Natural killer cell (primary cell): ENCODE results near the gene SASH1. TPM values are rescaled to one million over a fixed set of nuclear protein-coding genes. Genes with fewer than 3 reads are reported as not detected.

Experiments used
- ATAC-seq, 3 donors: fragments of 150-1000 bp in 2 of 3; fragments of 200-7000 bp in 1 of 3; cut with Tn5 transposase; 1 replicate in 1 of 3; 2 replicates in 2 of 3; pipeline ENCODE4 v1.10.0; 2021; ENCODE audit warnings: mild to moderate bottlenecking in 2 of 3, moderate library complexity in 2 of 3
- DNase-seq, 2 donors: peaks; one replicate each; pipeline versions ENCODE4 v3.0.0 to v3.0.0-alpha.2; 2013 to 2021; ENCODE audit warnings: mixed read lengths in 1 of 2
- H3K27ac ChIP-seq: one replicate; pipeline ENCODE4 v1.5.1; 2013; ENCODE audit warnings: mild to moderate bottlenecking, low read length
- H3K27me3 ChIP-seq: one replicate; pipeline ENCODE4 v1.6.1; 2013; ENCODE audit warnings: low read length; ENCODE audit not compliant: control insufficient read depth, insufficient read depth
- H3K36me3 ChIP-seq: one replicate; pipeline ENCODE4 v1.6.1; 2013; ENCODE audit warnings: low read length; ENCODE audit not compliant: control insufficient read depth, insufficient read depth
- H3K4me1 ChIP-seq: one replicate; pipeline ENCODE4 v1.6.1; 2013; ENCODE audit warnings: low read length; ENCODE audit not compliant: control insufficient read depth, insufficient read depth
- H3K4me3 ChIP-seq: one replicate; pipeline ENCODE4 v1.5.1; 2013; ENCODE audit warnings: low read length
- H3K9me3 ChIP-seq: one replicate; pipeline ENCODE4 v1.6.1; 2013; ENCODE audit warnings: low read length; ENCODE audit not compliant: control insufficient read depth, insufficient read depth
- H3K27ac Mint-ChIP-seq, 2 donors: one replicate each; pipeline ENCODE4 v1.8.0; 2022; ENCODE audit warnings: mild to moderate bottlenecking in 2 of 2, mixed read lengths in 2 of 2, moderate library complexity in 1 of 2
- H3K27me3 Mint-ChIP-seq, 2 donors: one replicate each; pipeline ENCODE4 v1.8.0; 2022; ENCODE audit warnings: low read depth in 2 of 2, mixed read lengths in 2 of 2
- H3K36me3 Mint-ChIP-seq: one replicate; pipeline ENCODE4 v1.8.0; 2022; ENCODE audit warnings: mixed read lengths
- H3K4me1 Mint-ChIP-seq, 2 donors: one replicate each; pipeline ENCODE4 v1.8.0; 2022; ENCODE audit warnings: mixed read lengths in 2 of 2
- H3K4me3 Mint-ChIP-seq: one replicate; pipeline ENCODE4 v1.8.0; 2022; ENCODE audit warnings: mild to moderate bottlenecking, moderate library complexity, mixed read lengths
- H3K9me3 Mint-ChIP-seq, 2 donors: one replicate each; pipeline ENCODE4 v1.8.0; 2022; ENCODE audit warnings: mixed read lengths in 2 of 2
- CTCF ChIP-seq: fragments of 200-600 bp; IDR thresholded peaks from one replicate; pipeline ENCODE4 v1.8.0; 2022; ENCODE audit warnings: antibody characterized with exemption
- WGBS: methylation state at CpG from one replicate; pipeline ENCODE4 v1.1.7; 2013; ENCODE audit warnings: missing lambda C conversion rate; ENCODE audit not compliant: insufficient coverage; 5-methylcytosine and 5-hydroxymethylcytosine counted together
- intact Hi-C: fragments of 100-400 bp; cut with micrococcal nuclease; formaldehyde crosslinking; loops from one replicate; pipeline ENCODE4 v1.14.2; 2022
- total RNA-seq, 4 donors: library from RNA; stranded (reverse); fragments of 120-200 nt in 1 of 4; gene quantifications; one replicate each; pipeline versions ENCODE4 v1.2.3 to v1.2.4, GENCODE V29; 2013 to 2022

SASH1 gene
- total RNA-seq, 3 donors from 2014 or later (not counting 1 experiment from before 2014, with no cell fraction given): 0.63 to 6.2 (median 2.7) TPM

GRCh38 chr6:148317739-148318138, 24.9 kb upstream of the SASH1 start:
- no peak for ATAC-seq
- no peak overlapping the region for H3K4me3 Mint-ChIP-seq
- H3K27ac Mint-ChIP-seq: no peak overlapping the region
- no peaks in the 10 kb centered on the region for H3K9me3 ChIP-seq
- no peak overlapping the region for H3K4me3 ChIP-seq
- WGBS: 88% methylated on average over 1 of the region's 2 CpGs
- no peaks in the 10 kb centered on the region for H3K36me3 ChIP-seq
- no peak for TF ChIP-seq CTCF
- intact Hi-C loops: no loop called here
- no peaks in the 10 kb centered on the region for H3K4me1 Mint-ChIP-seq
- H3K36me3 Mint-ChIP-seq: no peaks in the 10 kb centered on the region
- H3K27ac ChIP-seq: no peak overlapping the region
- H3K27me3 Mint-ChIP-seq: peaks cover 0 to 2% of the 10 kb centered on the region in 2 donors
- H3K9me3 Mint-ChIP-seq: no peaks in the 10 kb centered on the region
- DNase-seq: no peak
- no peaks in the 10 kb centered on the region for H3K27me3 ChIP-seq
- no peaks in the 10 kb centered on the region for H3K4me1 ChIP-seq

DNA sequence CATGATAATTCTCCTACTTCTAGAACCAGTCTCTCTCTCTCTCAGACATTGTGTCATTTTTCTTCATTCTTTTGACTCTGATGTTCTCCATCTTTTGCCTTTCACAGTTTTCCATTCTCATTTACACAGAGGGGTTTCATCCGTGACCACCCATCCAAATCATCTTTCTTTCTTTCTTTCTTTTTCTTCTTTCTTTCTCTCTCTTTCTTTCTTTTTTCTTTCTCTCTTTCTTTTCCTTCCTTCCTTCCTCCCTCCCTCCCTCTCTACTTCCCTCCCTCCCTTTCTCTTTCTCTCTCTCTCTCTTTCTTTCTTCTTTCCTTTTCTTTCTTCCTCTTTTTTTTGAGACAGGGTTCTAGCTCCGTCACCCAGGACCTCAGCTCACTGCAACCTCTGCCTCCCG, 19.9 kb upstream of the SASH1 start:
- Mint-ChIP-seq H3K4me1 (peaks cover 0 to 10% of the 10 kb centered on the region in 2 donors), H3K27ac (no peak overlapping the region), H3K9me3 (peaks cover 0 to 2% of the 10 kb centered on the region in 2 donors), H3K36me3 (no peaks in the 10 kb centered on the region), H3K27me3 (peaks cover 0 to 7% of the 10 kb centered on the region in 2 donors), H3K4me3 (no peak overlapping the region)
- no peak overlapping the region for H3K27ac ChIP-seq
- H3K4me1 ChIP-seq: peaks cover 2% of the 10 kb centered on the region
- intact Hi-C loops: no loop called here
- H3K27me3 ChIP-seq: no peaks in the 10 kb centered on the region
- DNase-seq (no peak), ATAC-seq (no peak)
- 93% methylated on average over 3 of the region's 3 CpGs for WGBS
- no peaks in the 10 kb centered on the region for H3K36me3 ChIP-seq
- no peak overlapping the region for H3K4me3 ChIP-seq
- H3K9me3 ChIP-seq: no peaks in the 10 kb centered on the region
- no peak for TF ChIP-seq CTCF

DNA sequence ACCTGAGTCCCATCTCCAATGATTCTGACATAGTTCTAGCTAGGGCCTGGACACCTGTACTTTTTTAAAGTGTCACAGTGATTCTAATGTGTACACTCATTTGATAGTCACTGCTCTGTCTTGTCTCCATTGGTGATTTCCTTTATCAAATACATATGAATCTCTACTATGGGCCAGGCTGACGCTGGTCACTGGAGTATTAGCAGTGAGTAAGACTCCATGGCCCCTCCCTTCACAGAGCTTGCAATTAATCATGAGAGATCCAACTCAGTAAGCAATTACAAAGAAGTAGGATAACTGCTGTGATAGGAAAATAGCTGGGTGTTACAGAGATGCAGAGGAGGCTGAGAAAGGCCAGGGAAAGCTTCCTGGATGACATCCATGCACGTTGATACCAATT, 19.3 kb upstream of the SASH1 start:
- 71% methylated on average over 2 of the region's 2 CpGs for WGBS
- intact Hi-C loops: no loop called here

More for the DNA sequence above, 19.3 kb upstream of the SASH1 start:
- no peak for TF ChIP-seq CTCF
- Histone ChIP-seq H3K27ac (no peak overlapping the region), H3K4me1 (peaks cover 2% of the 10 kb centered on the region), H3K9me3 (no peaks in the 10 kb centered on the region), H3K4me3 (no peak overlapping the region), H3K27me3 (no peaks in the 10 kb centered on the region), H3K36me3 (no peaks in the 10 kb centered on the region)
- Mint-ChIP-seq H3K9me3 (peaks cover 0 to 2% of the 10 kb centered on the region in 2 donors), H3K36me3 (no peaks in the 10 kb centered on the region), H3K27ac (no peak overlapping the region), H3K27me3 (peaks cover 0 to 7% of the 10 kb centered on the region in 2 donors), H3K4me1 (peaks cover 0 to 10% of the 10 kb centered on the region in 2 donors), H3K4me3 (no peak overlapping the region)
- DNase-seq (no peak), ATAC-seq (no peak)
